NCI-H1105 (cell line): ENCODE results near the gene FOXK1.
A peak's percentile ranks its signal among the peaks of the same experiment; 100 is the strongest.
"Not testable (repeated sequence)": the region's sequence is repeated elsewhere in the genome, so short reads cannot be mapped to it uniquely, and the experiment has no call there.

Experiments used
- DNase-seq: peaks from one replicate; lab custom pipeline; 2025; lab: John Stamatoyannopoulos, UW

FOXK1 gene

DNA sequence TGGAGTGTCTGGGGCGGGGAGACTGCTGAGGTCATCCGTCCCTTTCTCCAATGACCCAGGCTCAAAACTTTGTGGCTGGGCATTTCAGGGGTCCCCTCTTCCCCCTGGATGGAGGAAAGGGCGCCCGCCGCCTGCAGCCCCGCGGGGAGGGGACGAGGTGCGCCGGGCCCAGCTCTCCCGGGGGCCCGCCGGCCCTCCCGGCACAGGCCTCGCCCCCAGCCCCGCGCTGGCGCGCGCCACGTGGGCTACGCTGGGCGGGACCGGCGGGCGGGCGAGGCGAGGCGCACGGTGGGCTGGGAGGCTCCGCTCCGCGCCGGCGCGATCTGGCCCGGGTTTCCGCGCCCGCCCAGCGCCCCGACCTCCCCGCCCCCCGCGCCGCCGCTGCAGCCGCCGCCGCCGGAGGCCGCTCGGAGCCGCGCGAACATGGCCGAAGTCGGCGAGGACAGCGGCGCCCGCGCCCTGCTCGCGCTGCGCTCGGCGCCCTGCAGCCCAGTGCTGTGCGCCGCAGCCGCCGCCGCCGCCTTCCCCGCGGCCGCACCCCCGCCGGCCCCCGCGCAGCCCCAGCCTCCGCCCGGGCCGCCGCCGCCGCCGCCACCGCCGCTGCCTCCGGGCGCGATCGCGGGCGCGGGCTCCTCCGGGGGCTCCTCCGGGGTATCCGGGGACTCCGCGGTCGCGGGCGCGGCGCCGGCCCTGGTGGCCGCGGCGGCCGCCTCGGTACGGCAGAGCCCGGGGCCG, at the start of gene FOXK1:
TSS of gene FOXK1 (plus strand) at position 410 of the 735 bp plus-strand sequence. CDS start at position 424, 14 bp downstream.
- DNase-seq = peak; percentile 78

DNA sequence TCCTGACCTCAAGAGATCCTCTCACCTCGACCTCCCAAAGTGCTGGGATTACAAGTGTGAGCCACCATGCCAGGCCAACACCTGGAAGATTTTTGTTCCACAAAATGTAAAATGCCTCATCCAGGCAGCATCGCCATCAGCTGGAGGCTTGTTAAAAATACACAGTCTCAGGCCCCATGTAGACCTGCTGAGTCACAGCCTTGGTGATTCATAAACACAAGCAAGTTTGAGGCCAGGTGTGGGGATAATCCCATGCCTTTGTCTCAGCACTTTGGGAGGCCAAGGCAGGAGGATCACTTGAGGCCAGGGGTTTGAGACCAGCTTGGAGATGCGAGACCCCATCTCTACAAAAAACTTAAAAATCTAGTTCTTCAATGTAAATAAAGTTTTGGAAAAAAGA, 49.1 kb upstream of the FOXK1 start:
- no peak for DNase-seq

DNA sequence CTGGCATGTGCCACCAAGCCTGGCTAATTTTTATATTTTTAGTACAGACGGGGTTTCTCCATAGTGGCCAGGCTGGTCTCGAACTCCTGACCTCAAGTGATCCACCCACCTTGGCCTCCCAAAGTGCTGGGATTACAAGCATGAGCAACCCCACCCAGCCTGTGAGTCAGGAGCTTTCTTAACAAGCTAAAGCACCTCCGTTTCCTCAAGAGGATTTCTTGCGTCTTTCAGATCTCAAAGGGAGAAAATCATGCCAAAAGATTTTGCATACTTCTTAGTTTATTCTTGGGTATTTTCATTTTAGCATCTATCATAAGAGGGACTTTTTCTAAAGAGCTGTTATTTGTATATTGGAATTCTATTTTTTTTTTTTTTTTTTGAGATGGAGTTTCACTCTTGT, 47.9 kb upstream of the FOXK1 start:
- no peak for DNase-seq

DNA sequence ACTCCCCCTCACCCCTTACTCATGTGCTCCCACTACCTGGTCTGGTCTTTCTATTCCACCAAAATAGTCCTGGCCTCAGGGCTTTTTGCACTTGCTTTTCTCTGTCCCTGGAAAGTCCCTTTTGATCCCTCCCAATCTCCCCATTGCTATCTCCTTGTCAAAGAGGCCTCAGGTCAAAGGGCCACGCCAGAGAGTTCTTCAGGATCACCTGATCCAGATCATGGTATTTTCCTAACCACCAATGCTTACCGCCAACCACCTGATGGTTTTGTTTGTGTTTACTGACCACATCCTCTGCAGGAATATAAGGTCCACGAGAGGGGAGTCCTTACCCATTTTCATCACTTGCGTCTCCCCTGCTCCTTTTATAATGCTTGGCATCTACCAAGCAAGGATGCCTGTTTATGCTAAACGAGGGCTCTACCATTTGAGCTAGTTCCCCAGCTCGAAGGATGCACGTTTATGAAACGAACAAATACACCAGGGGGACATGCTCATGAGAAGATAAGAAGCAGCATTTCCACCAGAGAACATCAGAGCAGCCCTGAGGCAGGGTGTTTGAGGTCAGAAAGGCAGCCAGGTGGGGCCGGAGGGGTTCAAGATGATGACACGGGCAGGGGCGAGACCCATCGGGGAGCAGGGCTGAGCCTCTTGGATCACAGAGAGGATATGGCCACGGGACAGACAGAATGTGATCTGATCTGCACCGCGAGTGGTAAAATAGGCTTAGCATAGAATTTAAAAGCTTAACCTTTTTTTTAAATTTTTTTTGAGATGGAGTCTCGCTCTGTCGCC, 43.1 kb upstream of the FOXK1 start:
- no peak for DNase-seq

DNA sequence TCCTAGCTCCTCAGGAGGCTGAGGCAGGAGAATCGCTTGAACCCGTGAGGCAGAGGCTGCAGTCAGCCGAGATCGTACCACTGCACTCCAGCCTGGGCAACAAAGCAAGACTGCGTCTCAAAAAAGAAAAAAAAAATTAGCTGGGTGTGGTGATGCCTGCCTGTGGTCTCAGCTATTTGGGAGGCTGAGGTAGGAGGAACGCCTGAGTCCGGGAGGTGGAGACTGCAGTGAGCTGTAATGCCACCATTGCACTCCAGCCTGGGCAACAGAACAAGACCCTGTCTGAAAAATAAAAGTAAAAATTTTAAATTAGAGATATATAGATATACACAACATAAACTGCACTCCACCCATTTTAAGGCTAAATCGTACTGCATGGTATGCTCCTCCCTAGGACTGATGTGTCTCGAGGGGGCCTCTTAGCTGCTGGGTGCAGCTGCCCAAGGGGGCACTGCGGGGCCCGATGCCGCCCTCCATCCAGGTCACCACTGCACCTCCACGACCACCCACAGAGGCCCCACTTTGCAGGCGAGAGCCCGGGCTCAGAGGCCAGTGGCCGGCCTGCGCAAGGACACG, 40.9 kb upstream of the FOXK1 start:
- DNase-seq = no peak

DNA sequence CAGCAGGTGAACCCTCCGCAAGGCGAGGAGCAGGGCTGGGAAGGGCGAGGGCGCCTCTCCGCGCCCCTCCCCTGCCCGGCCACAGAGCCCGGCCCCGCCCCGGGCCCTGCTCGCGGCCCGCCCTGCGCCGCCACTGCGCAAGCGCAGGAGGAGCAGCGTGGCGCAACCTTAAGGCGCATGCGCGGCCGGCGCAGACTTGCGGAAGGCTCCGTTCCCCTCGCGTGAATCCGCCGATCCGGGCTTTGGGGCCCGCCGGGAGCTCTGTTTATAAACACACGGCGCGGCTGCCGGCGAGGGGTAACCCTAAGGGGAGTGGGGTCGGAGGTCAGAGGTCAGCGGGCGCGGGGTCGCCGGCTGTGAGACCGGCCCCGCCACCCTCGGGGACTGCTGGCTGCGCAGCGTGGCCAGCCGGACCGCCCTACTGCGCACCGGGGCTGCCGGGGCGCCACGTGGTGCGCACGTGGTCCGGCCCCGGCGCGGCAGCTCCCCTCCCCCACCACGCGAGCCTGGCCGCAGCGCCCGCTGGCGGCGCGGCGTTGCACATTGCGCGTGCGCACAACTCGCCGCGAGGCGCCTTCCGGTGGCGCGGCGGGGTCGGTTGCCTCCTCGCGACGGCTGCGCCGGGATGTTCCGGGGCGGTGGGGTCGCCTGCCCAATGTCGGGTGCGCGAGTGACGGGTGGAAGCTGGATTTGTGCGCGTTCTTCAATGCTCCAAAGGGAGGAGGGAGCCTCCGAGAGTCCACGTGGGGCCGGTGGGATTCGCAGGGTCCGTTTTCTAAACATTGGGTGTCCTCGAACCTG, 40.2 kb upstream of the FOXK1 start:
- DNase-seq = peak; percentile 93

DNA sequence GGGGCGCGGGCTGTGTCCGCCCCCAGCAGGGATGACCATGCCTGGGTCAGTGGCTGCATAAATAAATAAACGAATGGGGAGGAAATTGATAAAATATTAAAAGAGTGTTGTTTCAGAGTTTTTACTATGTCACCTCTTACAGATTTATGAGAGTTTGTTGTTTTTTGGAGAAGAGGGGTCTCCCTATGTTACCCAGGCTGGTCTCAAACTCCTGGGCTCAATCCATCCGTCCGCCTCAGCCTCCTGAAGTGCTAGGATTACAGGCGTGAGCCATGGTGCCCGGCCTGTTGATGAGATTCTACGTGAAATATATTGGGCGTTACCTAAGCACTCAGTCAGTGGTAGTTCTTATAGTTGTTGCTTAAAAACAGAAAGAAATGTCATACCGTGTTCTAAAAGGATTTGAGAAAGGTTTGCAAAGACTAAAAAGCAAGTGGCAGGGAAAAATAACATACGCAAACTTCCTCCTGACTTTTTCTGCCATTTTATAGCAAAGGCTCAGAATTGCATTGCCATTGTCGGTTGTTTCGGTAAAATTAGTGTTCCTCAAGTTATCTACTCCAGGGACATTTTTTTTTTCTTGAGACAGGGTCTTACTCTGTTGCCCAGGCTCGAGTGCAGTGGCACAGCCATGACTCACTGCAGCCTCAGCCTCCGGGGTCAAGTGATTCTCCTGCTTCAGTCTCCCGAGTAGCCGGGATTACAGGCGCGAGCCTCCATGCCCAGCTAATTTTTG, 39.5 kb upstream of the FOXK1 start:
- DNase-seq = no peak

DNA sequence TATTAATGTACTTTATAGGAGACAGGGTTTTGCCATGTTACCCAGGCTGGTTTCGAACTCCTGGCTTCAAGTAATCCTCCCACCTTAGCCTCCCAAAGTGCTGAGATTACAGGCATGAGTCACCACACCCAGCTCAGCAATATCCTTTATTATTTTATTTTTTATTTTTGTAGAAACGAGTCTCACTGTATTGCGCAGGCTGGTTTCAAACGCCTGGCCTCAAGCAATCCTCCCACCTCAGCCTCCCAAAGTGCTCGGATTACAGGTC, 39.0 kb upstream of the FOXK1 start:
- not testable (repeated sequence) for DNase-seq

DNA sequence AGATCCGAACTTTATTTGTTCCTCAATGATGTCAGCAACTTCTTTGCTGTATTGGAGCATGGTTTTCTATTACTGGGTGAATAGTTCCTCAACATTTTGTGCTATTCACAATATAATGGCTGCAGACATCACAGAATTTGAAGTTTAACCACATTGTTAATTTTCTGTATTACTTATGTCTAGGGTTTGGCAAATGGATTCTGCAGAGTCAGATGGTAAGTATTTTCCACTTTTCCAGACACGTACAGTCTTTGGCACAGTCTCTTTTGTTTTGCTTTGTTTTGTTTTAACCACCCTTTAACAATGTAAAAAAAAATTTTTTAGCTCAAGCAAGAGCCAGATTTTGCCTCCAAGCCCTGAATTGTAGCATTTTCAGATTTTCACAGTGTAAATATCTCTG, 36.8 kb upstream of the FOXK1 start:
- no peak for DNase-seq

DNA sequence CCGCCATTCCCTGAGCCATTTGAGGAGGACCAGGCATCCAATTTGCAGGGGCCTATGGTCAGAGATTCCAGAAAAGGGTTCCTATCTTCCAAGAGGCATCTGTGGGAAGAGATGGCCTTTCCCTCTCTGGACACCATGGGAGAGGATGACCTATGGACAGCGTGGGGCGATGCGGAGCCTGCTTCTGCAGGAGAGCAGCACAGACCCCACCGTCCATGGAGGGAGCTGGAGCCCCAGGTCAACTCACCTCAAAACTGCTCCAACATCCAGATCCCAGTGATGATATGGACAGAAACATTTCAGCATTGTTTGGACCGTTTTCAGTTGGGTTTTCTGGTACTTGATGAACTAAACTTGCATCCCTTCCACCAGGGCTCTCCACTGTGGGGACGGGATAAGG, 34.0 kb upstream of the FOXK1 start:
- no peak for DNase-seq

DNA sequence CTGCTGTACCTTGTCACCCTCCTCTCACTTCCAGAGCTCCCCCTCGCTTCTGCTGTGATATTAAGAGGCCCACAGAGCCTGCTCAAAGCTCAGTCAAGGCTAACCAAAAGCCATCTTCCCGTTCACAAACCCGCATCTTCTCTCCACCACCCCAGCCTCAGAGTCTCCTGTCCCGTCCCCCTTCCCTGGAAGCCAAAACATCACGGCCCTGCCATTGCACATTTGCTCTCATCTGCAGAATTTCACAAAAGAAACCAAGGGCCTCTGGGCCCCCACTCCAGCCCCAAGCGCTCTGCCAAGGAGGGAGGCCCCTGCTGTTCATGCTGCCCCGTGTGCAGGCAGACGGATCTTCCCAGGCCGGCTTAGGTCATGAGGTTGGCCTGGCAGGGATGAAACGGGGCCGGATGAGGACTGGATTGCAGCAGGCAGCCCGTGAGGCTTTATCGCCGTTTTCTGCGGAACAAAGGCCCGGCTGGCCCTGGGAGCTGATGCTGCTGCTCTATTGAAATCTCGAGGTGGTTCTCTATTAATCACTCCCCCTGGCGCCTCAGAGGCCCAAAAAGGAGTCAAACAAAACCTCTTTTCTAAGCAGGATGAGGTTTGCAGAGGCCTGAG, 31.6 kb upstream of the FOXK1 start:
- DNase-seq = no peak

DNA sequence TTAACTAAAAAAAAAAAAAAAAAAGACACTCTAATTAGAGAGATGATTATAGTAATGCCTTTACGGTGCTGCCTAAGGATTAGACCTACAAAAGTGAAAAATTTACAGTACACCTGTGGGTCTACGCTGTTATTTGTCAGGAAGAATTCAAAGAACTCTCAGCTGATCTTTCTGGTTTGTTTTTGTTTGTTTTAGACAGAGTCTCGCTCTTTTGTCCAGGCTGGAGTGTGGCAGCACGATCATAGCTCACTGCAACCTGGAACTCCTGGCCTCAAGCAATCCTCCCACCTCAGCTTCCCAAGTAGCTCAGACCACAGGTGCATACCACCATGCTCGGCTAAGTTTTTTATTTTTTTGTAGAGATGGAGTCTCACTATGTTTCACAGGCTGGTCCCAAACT, 28.3 kb upstream of the FOXK1 start:
- DNase-seq = no peak

DNA sequence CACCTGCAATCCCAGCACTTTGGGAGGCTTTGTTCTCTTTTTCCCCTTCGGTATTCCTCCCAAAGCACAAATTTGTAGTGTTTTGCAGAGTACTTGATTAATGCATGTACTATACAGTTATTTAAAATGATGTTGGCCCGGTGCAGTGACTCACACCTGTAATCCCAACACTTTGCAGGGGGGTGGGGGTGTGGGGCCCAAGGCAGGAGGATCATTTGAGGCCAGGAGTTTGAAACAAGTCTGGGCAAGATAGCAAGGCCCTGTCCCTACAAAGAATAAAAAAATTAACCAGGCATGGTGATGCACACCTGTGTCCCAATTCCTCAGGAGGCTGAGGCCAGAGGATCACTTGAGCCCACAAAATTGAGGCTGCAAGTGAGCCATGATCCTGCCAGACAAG, 26.8 kb upstream of the FOXK1 start:
- DNase-seq = no peak

DNA sequence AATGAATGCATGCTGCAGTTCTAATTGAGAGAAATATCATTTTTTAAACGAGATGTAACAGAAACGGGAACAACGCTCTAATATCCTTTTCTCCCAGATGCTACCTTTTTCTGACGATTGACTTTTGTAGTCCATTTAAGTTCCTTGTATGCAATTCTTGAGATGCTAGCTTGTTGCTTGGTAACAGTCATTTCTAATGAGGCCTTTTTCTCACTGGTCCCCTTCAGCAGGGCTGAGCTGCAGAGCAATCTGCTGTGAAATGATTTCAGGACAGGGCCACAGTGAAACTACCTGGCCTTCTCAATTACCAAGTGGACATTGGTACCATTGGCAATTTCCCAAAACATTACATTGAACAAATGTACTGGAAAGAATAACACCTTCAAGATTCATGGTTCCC, 26.2 kb upstream of the FOXK1 start:
- DNase-seq = no peak

DNA sequence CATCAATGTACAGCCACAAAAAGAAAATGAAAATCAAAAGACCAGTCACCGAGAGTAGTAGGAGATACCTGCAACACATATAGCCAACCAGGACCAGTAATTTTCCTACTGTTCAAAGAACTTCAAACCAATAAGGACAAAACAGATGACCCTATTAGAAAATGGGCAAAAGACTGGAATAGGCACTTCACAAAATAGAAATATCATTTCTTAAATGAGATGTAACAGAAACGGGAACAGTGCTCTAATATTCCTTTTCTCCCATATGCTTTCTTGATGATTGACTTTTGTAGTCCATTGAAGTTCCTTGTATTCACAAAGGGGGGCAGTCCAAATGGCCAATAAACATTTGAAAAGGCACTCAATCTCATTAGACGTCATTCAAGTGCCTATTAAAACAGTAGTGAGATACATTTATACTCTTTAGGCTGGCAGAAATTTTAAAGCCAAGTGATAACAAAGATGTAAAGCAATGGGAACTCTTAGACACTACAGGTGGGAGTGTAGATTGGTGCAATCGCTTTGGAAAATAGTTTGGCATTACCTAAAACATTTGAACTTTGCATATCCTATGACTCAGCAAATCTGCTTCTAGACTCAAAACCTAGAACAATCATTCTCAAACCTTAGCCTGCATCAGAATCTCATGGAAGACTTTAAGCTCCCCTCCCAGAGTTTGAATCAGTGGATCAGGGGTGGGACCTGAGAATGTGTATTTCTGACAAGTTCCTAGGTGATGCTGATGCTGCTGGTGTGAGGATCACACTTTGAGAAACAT, 24.3 kb upstream of the FOXK1 start:
- no peak for DNase-seq

DNA sequence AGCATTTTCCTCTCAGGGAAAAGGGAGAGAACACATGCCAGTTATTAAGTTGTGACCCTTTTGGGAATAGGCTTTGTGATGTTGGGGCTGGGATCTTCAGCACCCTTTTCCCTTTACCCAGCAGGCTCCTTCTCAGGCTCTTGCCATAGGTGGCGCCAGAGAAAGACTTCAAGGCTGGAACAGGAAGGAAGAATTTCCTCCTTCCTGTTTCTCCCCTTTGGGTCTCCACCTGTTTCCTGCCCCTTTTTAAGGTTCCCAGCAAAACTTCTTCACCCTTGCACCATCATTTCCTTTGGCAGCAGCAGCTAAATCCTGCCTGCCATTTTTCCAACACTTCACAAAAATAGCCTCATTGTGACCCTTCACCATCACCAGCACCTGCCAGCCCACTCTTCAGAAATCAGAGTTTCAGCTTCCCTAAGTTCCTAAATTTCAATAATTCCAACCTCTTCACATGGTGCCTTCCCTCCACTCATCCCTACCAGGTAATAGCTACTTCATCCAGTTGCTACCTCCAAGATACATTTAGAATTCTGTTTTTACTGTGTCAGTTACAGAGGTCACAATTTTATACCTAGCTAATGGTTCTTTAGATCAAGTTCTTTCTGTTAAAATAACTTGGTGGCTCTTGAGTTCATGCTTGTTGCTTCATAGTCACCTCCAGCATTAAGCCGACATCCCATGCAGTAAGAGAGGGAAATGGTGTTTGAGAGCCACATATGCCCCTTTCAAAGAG, 22.4 kb upstream of the FOXK1 start:
- no peak for DNase-seq

DNA sequence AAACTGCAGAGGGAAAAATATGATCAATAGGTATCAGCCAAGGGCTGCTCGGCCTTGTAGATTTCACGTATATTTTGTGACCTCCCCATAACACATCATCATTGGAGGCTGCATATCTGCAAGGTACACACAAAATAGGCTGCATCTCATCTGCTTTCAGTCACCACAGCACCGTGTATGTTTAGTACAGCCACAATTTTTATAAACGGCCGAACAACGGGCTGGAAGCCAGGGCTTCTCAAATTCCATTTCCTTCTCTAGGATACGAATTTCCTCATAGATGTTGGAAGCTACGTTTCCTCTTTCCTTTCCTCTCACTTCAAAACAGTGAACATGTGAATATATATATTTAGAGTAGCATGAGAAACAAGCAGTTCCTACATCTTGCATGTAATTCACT, 20.2 kb upstream of the FOXK1 start:
- no peak for DNase-seq

DNA sequence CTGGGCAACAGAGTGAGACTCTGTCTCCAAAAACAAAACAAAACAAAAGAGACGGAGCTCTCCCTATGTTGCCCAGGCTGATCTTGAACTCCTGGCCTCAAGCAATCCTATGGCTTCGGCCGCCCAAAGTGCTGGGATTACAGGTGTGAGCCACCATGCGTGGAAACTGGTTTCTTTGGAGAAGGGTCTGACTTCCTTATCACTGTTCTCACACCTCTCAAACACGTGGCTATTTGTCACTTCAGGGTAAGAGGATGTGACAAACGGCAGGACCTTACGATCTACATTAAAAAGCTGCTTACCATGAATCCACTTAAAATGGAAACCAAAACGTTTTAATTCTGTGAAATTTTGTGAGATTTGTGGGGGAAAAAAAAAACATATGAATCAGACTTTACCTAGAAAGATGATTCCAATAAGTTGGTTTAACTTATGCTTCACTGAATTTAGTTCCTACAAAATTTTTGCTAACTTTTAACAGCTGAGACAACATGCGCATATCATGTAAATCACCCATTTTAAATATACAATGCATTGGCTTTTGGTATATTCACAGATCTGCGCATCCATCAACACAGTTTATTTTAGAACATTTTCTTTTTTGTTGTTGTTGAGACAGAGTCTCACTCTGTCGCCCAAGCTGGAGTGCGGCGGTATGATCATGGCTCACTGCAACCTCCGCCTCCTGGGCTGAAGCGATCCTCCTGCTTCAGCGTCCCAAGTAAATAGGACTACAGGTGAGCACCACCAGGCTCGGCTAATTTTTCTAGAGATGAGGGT, 18.7 kb upstream of the FOXK1 start:
- DNase-seq = no peak

DNA sequence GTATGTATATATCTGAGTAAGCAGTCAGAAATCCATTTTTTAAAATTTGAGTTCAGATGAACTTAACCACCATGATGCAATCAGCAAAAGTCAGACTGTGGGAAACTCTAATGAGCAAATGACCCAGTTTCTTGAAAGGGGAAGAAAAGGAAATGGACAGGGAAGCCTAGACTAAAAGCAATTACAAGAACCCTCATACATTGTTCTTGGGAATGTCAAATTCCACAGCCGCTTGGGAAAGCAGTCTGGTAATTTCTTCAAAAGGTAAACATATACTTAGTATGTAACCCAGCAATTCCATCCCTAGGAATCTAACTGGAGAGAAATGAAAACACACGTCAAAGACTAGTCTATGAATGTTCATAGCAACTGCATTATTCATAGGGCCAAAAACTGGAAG, 16.4 kb upstream of the FOXK1 start:
- DNase-seq = no peak
